Measurements from ENCODE around the gene TOP3B. TPM values are rescaled to one million over a fixed set of nuclear protein-coding genes. Genes with fewer than 3 reads are reported as not detected.

TOP3B gene
- total RNA-seq, 4 donors from 2014 or later, result 8.9 to 24.9 (median 18.6) TPM

GRCh38 chr22:21992593-21993237 is 10.1 kb upstream of the TOP3B start:
- ATAC-seq, result no peak
- WGBS, 2 donors (ENCODE audit: low coverage in 1 of 2), result 73 to 87% methylated on average over 3 to 7 of the region's 7 CpGs
- Histone ChIP-seq H3K9me3 (no peaks in the 10 kb centered on the region), H3K4me1 (no peaks in the 10 kb centered on the region), H3K4me3 (no peak overlapping the region), H3K27ac (no peak overlapping the region), H3K36me3 (no peaks in the 10 kb centered on the region), H3K27me3 (peaks cover 24% of the 10 kb centered on the region)
- no peak for TF ChIP-seq POLR2AphosphoS5 (IDR thresholded peaks at IDR 0.05)
- TF ChIP-seq EP300 (IDR thresholded peaks at IDR 0.05), result no peak
- TF ChIP-seq POLR2A (IDR thresholded peaks at IDR 0.05), result no peak
- no peak for TF ChIP-seq CTCF (IDR thresholded peaks at IDR 0.05)

- H3K4me3 ChIP-seq, result no peak overlapping the region
- no peak for ATAC-seq
- no peaks in the 10 kb centered on the region for H3K9me3 ChIP-seq
- H3K36me3 ChIP-seq, result no peaks in the 10 kb centered on the region
- no peak overlapping the region for H3K27ac ChIP-seq
- H3K4me1 ChIP-seq, result no peaks in the 10 kb centered on the region
- no peak for TF ChIP-seq CTCF (IDR thresholded peaks at IDR 0.05)
- TF ChIP-seq POLR2A (IDR thresholded peaks at IDR 0.05), result no peak
- TF ChIP-seq EP300 (IDR thresholded peaks at IDR 0.05), result no peak
- TF ChIP-seq POLR2AphosphoS5 (IDR thresholded peaks at IDR 0.05), result no peak
- H3K27me3 ChIP-seq, result peaks cover 24% of the 10 kb centered on the region
- WGBS, 2 donors (ENCODE audit: low coverage in 1 of 2), result 83% methylated on average over 4 of the region's 5 CpGs; no CpG with 5 or more reads in 1 of the 2 donors
These were observed 9.2 kb upstream of the TOP3B start for GRCh38 chr22:21991774-21992173.

- no peaks in the 10 kb centered on the region for H3K9me3 ChIP-seq
- H3K4me1 ChIP-seq, result no peaks in the 10 kb centered on the region
- ATAC-seq, result no peak
- 40% methylated on average over 1 of the region's 6 CpGs; no CpG with 5 or more reads in 1 of the 2 donors for WGBS, 2 donors (ENCODE audit: low coverage in 1 of 2)
- TF ChIP-seq CTCF (IDR thresholded peaks at IDR 0.05) (no peak), POLR2AphosphoS5 (IDR thresholded peaks at IDR 0.05) (no peak), POLR2A (IDR thresholded peaks at IDR 0.05) (no peak), EP300 (IDR thresholded peaks at IDR 0.05) (no peak)
- no peak overlapping the region for H3K4me3 ChIP-seq
- peaks cover 24% of the 10 kb centered on the region for H3K27me3 ChIP-seq
- no peaks in the 10 kb centered on the region for H3K36me3 ChIP-seq
- H3K27ac ChIP-seq, result no peak overlapping the region
These were observed 8.7 kb upstream of the TOP3B start for GRCh38 chr22:21991304-21991596.

- H3K36me3 ChIP-seq, result no peaks in the 10 kb centered on the region
- H3K9me3 ChIP-seq, result no peaks in the 10 kb centered on the region
- 20 to 70% methylated on average over 2 to 6 of the region's 16 CpGs for WGBS, 2 donors (ENCODE audit: low coverage in 1 of 2)
- no peak overlapping the region for H3K27ac ChIP-seq
- no peak overlapping the region for H3K4me3 ChIP-seq
- ATAC-seq, result no peak
- peaks cover 24% of the 10 kb centered on the region for H3K27me3 ChIP-seq
- H3K4me1 ChIP-seq, result no peaks in the 10 kb centered on the region
- TF ChIP-seq POLR2AphosphoS5 (IDR thresholded peaks at IDR 0.05) (no peak), EP300 (IDR thresholded peaks at IDR 0.05) (no peak), CTCF (IDR thresholded peaks at IDR 0.05) (no peak), POLR2A (IDR thresholded peaks at IDR 0.05) (no peak)
These were observed 8.1 kb upstream of the TOP3B start for GRCh38 chr22:21990445-21991303.

- peaks cover 24% of the 10 kb centered on the region for H3K27me3 ChIP-seq
- H3K4me1 ChIP-seq, result no peaks in the 10 kb centered on the region
- H3K9me3 ChIP-seq, result no peaks in the 10 kb centered on the region
- H3K27ac ChIP-seq, result no peak overlapping the region
- no peak overlapping the region for H3K4me3 ChIP-seq
- H3K36me3 ChIP-seq, result no peaks in the 10 kb centered on the region
- 73 to 89% methylated on average over 4 of the region's 6 CpGs for WGBS, 2 donors (ENCODE audit: low coverage in 1 of 2)
- TF ChIP-seq POLR2A (IDR thresholded peaks at IDR 0.05), result no peak
- no peak for TF ChIP-seq POLR2AphosphoS5 (IDR thresholded peaks at IDR 0.05)
- no peak for TF ChIP-seq EP300 (IDR thresholded peaks at IDR 0.05)
- ATAC-seq, result no peak
These were observed 6.5 kb upstream of the TOP3B start for GRCh38 chr22:21989049-21989448.
